CD4-positive, alpha-beta T cell treated with Interleukin-15 for 1 hour (primary cell): Measurements from ENCODE around the gene SIDT2.

Experiments used
- DNase-seq: peaks from one replicate; pipeline ENCODE4 v3.0.0-alpha.2; 2020

The SIDT2 gene

DNA sequence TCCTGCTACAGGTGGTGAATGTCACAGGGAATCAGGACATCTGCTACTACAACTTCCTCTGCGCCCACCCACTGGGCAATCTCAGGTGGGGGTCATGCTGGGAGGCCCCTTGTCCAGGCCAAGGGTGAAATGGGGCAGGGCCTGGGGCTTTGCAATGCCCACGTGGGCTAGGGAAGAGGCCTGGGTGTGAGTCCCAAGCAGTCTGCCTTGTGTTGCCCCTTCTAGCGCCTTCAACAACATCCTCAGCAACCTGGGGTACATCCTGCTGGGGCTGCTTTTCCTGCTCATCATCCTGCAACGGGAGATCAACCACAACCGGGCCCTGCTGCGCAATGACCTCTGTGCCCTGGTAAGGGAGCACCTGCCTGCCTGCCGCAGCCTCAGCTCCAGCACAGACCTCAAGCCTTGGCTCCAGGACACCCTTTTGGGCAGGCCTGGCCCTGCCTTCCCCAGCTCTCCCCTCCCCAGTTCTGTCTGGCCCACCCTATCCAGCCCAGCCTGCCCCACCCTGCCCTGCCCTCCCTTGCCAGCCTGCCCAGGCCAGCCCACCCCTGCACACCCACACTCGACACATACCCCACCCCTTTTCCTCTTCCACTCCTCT lies 11.5 kb downstream of the SIDT2 start:
- no peak for DNase-seq

DNA sequence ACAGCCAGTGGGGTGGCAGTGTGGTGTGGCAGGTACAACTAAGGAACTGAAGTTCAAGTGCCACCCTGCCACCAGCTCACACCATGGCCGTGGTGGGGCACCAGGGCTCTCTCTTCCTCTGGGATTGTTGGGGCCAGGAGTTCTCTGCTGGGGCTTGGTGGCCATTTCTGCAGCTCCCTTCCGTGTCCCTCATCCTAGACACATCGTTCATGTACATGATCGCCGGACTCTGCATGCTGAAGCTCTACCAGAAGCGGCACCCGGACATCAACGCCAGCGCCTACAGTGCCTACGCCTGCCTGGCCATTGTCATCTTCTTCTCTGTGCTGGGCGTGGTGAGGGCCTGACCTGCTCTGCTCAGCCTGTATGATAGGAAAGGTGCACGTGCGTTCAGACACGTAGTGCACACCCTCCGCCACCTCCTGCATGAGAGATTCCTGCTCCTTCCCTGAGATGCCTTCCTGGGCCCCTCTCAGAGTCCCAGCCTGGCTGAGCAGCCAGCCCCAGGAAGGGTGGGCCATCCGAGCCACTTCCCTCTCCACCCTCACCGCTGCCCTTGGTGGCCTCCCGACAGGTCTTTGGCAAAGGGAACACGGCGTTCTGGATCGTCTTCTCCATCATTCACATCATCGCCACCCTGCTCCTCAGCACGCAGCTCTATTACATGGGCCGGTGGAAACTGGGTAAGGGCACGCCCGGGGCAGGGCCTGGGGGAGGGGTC lies 13.3 kb downstream of the SIDT2 start:
- no peak for DNase-seq

DNA sequence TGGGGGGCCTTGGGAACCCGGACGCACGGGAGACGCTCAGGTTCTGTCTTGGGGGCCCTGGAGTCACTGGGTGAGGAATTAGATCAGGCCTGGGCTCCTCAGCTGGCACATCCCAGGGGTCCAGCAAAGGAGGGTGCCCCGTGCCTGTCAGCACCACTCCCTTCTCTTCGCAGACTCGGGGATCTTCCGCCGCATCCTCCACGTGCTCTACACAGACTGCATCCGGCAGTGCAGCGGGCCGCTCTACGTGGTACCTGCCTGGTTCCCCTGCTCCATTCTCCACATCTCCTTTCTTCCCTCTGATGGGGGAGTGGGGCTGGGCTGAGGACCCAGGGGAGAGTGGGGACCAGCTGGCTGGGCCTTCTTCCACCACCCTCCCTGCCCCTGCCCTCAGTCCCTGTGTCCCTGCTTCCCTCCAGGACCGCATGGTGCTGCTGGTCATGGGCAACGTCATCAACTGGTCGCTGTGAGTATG lies 13.9 kb downstream of the SIDT2 start:
- DNase-seq = no peak

DNA sequence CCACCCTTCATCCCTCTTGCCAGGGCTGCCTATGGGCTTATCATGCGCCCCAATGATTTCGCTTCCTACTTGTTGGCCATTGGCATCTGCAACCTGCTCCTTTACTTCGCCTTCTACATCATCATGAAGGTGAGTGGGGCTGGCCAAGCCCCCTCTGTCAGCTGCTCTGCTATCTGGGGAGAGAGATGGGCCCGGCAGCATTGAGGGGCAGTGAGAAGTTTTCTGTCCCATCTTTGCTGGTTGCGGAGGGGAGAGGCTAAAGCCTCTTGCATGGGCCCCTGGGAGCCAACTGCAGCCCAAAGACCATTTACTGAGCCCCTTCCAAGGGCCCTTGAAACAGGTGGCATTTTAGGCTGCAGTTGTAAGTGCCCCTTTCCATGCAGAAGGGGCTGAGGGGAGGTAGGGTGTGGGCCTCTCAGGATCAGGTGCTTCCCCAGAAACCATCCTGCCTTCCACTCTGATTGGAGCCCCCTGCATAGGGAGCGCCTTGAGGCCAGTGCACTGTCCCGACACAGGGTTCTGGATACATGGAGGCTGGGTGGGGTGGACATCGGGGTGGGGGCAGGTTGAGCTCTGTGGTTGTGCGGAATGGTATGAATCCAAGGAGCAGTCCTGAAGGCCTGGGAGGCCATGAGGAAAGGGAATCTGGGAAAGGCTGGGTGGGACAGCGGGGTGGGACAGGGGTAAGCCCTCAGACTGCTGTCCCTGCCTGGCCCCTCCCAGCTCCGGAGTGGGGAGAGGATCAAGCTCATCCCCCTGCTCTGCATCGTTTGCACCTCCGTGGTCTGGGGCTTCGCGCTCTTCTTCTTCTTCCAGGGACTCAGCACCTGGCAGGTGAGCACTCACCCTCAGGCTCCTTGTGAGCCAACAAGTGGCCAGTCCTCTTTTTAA lies 14.8 kb downstream of the SIDT2 start:
- DNase-seq = no peak

DNA sequence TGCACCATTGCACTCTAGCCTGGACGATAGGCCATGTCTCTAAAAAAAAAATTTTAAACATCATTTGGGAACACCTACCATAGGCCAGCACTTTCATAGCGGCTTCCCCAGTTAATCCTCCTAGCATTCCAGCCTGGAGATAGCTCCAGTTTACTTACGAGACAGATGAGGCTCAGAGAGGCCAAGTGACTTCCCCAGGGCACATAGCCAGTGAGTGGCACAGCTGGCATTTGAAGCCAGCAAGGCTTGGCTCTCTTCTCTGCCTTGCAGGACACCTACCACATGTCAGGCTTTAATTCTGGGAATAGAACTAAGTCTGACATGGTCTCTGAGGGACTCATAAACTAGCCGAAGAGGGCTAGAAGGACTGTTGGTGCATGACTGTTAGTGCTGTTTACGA lies 15.7 kb downstream of the SIDT2 start:
- no peak for DNase-seq

DNA sequence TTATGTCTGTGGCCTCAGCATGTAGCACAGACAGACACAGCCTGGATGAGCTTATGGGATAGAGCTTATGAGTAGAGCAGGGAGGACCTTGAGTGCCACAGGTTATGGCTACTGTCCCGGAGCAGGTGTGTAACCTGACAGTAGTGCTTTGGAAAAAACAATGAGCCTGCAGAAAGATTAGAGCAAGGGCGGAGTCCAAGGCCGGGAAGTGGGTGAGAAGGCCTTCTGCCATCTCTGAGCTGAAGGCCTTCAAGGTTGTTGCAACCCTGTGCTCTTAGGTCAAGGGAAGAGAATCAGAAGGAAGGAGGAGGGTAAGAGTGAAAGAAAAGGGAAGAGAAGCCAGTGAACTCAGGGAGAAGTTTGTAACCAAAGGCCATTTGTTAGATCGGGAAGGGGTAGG lies 16.7 kb downstream of the SIDT2 start:
- DNase-seq = no peak

DNA sequence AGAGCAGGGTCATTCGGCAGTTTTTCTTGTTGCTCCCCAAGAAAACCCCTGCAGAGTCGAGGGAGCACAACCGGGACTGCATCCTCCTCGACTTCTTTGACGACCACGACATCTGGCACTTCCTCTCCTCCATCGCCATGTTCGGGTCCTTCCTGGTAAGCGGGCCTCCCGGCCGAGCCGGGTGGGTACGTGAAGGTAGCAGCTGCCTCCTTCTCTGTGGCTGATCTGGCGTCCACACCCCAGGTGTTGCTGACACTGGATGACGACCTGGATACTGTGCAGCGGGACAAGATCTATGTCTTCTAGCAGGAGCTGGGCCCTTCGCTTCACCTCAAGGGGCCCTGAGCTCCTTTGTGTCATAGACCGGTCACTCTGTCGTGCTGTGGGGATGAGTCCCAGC lies 17.2 kb downstream of the SIDT2 start:
- no peak for DNase-seq

DNA sequence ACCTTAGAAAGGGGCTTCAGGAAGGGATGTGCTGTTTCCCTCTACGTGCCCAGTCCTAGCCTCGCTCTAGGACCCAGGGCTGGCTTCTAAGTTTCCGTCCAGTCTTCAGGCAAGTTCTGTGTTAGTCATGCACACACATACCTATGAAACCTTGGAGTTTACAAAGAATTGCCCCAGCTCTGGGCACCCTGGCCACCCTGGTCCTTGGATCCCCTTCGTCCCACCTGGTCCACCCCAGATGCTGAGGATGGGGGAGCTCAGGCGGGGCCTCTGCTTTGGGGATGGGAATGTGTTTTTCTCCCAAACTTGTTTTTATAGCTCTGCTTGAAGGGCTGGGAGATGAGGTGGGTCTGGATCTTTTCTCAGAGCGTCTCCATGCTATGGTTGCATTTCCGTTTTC lies 18.5 kb downstream of the SIDT2 start:
- DNase-seq = no peak

DNA sequence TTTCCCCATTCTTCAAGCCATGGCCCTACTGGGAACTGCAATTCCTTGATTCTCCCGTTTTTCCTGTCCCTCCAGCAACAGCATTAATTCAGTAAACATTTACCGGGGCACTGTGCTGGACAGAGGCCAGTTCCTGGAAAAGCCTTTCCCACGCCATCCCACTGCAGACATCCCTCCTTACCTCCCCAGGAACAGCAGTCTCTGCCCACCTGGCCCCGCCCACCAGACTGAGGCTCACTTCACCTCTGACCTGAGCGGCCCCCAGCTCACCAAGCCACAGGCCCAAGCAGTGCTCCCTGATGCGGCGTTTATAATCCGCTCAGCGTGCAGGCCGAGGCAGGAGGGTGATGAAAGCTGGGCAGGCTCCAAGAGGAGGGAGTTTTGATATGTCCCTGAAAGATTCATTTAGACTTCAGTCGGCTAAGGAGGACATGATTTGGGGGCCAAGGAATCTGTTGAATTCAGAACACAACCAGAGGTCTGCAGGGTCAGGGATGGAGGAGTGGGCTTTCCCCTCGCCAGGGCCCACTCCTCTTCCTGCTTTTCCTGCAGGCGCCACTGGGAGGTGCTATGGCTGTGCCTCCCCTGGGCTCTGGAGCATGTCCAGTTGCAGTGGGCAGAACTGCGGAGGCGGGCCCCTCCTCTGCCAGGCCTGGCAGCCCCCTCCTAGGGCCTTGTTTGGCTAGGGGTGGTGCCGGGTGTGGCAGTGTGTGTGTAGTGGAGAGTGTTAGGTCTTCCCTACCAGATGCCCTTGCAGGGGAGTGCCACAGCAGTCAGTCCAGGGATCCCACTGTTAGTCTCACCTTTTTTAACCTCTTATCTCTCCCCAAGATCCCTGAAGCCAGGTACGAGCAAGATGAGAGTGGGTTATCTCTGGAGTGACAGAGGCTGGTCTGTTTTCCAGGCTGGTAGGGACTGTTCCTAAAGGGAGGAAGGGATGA lies 19.2 kb downstream of the SIDT2 start:
- DNase-seq = no peak

DNA sequence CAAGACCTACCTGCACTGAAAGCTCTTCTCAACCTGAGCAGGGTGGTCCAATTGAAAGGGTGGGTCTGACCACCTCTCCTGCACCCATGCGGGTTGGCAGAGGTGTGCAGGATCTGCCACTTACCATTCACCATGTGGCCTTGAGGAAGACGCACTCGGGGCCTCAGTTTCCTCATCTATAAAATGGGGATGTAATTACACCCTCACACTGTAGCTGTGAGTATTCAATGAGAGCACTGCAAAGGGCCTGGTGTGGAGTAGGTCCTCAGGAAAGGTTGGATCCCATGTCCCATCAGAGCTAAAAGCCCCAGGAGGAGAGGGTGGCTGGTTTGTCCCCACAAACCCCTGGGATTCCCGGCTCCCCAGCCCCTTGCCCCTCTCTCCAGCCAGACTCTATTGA lies 20.1 kb downstream of the SIDT2 start:
- DNase-seq = no peak

DNA sequence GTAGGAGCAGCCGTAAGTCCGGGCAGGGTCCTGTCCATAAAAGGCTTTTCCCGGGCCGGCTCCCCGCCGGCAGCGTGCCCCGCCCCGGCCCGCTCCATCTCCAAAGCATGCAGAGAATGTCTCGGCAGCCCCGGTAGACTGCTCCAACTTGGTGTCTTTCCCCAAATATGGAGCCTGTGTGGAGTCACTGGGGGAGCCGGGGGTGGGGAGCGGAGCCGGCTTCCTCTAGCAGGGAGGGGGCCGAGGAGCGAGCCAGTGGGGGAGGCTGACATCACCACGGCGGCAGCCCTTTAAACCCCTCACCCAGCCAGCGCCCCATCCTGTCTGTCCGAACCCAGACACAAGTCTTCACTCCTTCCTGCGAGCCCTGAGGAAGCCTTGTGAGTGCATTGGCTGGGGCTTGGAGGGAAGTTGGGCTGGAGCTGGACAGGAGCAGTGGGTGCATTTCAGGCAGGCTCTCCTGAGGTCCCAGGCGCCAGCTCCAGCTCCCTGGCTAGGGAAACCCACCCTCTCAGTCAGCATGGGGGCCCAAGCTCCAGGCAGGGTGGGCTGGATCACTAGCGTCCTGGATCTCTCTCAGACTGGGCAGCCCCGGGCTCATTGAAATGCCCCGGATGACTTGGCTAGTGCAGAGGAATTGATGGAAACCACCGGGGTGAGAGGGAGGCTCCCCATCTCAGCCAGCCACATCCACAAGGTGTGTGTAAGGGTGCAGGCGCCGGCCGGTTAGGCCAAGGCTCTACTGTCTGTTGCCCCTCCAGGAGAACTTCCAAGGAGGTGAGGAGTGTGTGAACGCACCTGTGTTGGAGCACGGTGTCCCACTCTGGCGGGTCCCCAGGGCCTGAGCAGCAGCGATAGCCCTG lies 20.7 kb downstream of the SIDT2 start, which contains the start of gene TAGLN:
Gene TAGLN, plus strand, starts transcription at position 318 of the 863 bp plus-strand sequence. CDS start 3,644 bp downstream, outside the sequence.
- no peak for DNase-seq

DNA sequence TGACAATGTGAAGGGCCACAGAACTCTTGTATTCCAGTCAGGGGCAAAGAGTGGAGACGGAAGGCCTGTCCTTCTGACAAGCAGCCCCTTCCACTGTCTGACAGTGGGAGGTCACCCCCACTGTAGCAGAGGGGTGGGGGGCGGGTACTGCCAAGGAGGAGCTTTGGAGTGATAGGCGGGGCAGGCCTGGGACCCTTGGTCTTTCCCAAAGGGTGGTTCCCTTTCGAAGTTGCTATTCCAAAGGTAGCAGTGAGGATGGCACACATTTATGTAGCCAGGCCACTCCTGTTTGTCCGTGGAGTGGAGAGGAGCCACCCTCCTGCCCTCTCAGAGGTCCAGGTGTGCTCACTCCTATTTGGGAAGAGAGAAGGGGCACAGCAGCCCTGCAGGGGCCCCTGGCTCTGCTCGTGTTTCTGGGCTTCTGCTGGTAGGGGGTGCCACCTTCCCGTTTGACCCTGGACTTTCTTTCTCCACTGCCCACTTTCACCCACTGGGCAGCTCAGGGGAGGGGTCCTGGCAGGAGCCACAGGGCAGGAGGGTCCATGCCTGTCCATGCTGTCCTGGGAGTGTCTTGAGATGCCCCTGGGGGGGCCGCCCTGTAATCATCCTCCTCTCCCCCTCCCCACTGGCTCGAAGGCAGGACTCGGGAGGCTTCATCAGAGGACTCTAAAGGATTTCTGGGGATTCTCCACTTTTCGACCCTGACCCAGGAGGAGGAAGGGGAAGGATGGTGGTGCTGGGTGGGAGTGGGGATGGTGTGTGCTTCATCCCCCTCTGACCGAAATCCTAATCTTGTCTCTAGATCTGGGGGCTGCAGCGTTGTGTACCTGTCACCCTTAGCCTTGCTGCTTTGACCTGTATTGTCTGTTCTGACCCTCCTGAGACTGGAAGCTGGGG lies 21.6 kb downstream of the SIDT2 start:
- no peak for DNase-seq

DNA sequence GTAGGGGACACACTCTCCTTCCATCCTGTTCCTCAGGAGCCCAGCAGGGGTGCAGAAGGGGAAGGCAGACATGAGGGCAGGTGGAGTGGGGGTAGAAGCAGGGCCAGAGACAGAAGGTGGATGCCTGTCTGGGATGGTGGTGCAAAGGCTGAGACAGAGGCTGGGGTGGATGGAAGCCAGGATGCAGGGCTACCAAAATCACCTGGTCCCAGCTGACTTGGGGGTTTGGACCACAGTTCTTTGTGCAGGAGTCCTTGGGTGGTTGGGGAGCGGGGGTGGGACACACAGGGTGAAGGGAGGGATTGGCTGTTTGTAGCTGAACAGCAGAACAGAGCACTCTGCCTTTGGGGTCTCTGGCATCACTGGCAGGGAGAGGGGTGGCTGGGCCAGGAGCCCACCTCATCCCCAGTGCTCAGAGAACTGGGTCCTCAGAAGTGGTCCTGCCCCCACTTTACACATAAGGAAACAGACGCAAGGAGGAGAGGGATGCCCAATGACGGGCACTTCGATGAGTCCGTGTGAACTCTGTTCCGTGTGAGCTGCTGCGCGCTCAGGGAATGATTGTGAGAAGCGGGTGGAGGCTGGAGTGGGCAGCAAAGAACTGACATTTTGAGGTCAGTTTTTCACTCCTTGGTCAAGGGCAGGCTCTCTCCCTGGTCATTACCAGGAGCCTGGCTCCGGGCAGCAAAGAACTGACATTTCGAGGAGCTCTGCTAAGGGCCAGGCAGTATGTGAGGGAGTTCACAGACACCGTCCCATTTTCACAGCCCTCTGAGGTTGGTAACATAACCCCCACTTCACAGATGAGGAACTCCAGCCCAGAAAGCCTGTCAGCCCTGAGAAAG lies 22.5 kb downstream of the SIDT2 start:
- no peak for DNase-seq

DNA sequence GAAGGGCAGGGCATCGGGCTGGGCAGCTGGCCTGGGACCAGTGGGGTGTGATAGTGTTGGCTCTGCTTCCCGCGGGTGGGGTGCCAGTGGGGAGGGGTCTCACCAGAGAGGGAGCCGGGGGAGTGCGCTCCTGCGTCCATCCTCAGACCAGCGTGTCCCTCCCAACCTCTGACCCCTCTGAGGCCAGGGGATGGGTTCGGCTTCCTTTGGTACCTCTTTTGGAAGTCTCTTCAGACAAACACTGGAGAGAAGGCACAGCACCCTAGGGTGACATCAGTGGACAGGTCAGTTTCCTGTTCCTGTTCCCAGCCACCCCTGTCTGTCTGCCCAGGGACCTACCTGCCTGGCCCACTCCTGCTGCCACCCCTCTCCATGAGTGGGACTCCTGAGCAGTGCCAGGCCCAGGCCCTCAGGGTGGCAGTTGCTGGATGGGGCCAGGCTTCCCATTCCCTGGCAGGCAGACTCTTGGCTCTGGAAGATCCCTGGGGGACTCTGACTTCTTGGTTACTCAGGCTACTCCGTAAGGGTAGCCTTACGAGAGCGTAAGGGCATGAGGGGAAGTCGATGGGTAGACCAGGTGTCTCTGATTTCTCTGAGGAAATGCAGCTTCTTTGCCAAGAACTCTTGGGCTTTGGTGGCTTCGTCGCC lies 23.2 kb downstream of the SIDT2 start:
- no peak for DNase-seq

DNA sequence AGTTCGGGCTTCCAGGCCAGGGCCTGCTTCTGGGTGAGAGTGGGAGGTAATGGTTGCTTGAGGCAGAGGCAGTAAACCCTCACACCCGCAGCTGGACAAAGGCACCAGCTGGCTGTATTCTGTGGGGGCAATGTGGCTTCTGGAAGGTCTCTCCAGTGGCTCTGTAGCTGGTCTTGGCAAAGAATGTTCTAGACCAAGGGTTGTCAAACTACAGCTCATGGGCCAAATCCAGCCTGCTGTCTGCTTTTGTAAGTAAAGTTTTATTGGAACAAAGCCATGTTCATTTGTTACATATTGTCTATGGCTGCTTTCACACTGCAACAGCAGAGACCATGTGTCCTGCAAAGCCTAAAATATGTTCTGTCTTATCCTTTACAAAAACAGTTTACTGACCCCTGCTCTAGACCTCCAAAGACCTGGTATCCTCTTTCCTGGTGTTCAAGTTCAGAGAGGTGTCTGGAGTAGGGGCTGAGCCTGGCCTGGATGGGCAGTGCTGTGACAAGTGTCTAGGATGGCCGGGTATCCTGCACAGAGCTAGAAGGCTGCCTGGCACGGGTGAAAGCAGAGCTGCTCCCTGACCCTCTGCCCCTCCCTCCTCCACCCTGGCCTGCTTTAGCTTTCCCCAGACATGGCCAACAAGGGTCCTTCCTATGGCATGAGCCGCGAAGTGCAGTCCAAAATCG lies 24.0 kb downstream of the SIDT2 start:
- no peak for DNase-seq

DNA sequence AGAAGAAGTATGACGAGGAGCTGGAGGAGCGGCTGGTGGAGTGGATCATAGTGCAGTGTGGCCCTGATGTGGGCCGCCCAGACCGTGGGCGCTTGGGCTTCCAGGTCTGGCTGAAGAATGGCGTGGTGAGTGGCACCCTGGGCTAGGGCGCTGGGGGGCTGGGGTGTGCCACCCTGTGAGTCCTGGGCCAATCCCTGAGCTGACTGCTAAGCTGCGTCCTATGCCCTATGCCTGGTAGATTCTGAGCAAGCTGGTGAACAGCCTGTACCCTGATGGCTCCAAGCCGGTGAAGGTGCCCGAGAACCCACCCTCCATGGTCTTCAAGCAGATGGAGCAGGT lies 24.5 kb downstream of the SIDT2 start:
- no peak for DNase-seq

DNA sequence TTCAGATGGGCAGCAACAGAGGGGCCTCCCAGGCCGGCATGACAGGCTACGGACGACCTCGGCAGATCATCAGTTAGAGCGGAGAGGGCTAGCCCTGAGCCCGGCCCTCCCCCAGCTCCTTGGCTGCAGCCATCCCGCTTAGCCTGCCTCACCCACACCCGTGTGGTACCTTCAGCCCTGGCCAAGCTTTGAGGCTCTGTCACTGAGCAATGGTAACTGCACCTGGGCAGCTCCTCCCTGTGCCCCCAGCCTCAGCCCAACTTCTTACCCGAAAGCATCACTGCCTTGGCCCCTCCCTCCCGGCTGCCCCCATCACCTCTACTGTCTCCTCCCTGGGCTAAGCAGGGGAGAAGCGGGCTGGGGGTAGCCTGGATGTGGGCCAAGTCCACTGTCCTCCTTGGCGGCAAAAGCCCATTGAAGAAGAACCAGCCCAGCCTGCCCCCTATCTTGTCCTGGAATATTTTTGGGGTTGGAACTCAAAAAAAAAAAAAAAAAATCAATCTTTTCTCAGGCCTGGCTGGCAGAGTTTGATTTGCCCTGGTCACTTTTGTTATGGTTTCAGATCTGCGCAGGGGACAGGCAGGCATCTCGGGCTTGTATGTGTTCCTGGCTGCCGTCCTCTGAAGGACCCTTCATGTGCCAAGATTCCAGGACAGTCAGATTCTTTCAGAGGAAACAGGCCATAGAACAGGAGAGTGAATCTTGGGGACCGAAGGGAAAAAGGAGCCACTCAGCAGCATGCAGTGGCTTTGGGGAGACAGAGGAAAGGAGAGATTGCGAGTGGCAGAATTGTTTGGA lies 25.9 kb downstream of the SIDT2 start:
- no peak for DNase-seq
